ENCODE results near the gene CNPY3.
"Not testable (repeated sequence)": the region's sequence is repeated elsewhere in the genome, so short reads cannot be mapped to it uniquely, and the experiment has no call there.

CNPY3 gene

GRCh38 chr6:42952389-42952788 lies 23.1 kb downstream of the CNPY3 start:
- FAIRE-seq = no peak

GRCh38 chr6:42954405-42954804 lies 25.1 kb downstream of the CNPY3 start:
- FAIRE-seq; DNase-seq (ENCODE audit: insufficient read length, low spot score): not testable (repeated sequence)

More at GRCh38 chr6:42952389-42952788, 23.1 kb downstream of the CNPY3 start:
- no peak for TF ChIP-seq TAF1 (IDR thresholded peaks at IDR 0.05; ENCODE audit: low read depth, low read length)
- TF ChIP-seq POLR2A (IDR thresholded peaks at IDR 0.05; ENCODE audit: low read depth, low read length) = no peak
- no peak for TF ChIP-seq POLR2AphosphoS5 (IDR thresholded peaks at IDR 0.05; ENCODE audit: low read depth, low read length)
- no peak for TF ChIP-seq POU2F2 (IDR thresholded peaks at IDR 0.05; ENCODE audit: low read depth, low read length)
- TF ChIP-seq SPI1 (IDR thresholded peaks at IDR 0.05; ENCODE audit: low read depth, low read length) = no peak
- TF ChIP-seq PAX5 (IDR thresholded peaks at IDR 0.05; ENCODE audit: insufficient read depth, low read length, severe bottlenecking) = no peak
- DNase-seq (ENCODE audit: insufficient read length, low spot score) = no peak

DNA sequence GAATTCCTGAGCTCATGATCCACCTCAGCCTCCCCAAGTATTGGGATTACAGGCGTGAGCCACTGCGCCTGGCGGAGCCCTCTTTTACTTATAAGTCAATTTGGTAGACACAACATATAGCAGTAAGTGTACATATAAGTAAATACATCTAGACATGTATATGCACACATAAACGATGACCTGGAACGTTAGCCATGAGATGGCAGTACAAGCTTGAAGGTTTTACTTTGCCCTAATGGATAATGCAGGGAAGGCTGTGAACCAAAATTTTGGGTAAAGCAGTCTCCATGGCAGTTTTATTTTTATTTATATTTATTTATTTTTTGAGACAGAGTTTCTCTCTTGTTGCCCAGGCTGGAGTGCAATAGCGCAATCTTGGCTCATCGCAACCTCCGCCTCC lies 28.8 kb downstream of the CNPY3 start:
- TF ChIP-seq SPI1 (IDR thresholded peaks at IDR 0.05; ENCODE audit: low read depth, low read length) (no peak), POLR2AphosphoS5 (IDR thresholded peaks at IDR 0.05; ENCODE audit: low read depth, low read length) (no peak), POLR2A (IDR thresholded peaks at IDR 0.05; ENCODE audit: low read depth, low read length) (no peak), POU2F2 (IDR thresholded peaks at IDR 0.05; ENCODE audit: low read depth, low read length) (no peak), PAX5 (IDR thresholded peaks at IDR 0.05; ENCODE audit: insufficient read depth, low read length, severe bottlenecking) (no peak), TAF1 (IDR thresholded peaks at IDR 0.05; ENCODE audit: low read depth, low read length) (no peak)
- no peak for FAIRE-seq
- no peak for DNase-seq (ENCODE audit: insufficient read length, low spot score)

DNA sequence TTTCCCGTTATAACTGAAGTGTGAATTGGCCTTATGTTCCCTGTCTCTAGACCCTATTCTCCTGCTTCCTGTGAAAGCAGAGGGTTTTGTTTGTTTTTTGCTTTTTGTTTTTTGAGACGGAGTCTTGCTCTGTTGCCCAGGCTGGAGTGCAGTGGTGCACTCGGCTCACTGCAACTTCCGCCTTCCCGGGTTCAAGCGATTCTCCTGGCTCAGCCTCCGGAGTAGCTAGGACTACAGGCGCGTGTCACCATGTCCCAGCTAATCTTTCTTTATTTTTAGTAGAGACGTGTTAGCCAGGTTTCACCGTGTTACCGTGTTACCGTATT lies 30.6 kb downstream of the CNPY3 start:
- TF ChIP-seq TAF1 (IDR thresholded peaks at IDR 0.05; ENCODE audit: low read depth, low read length) (no peak), SPI1 (IDR thresholded peaks at IDR 0.05; ENCODE audit: low read depth, low read length) (no peak), PAX5 (IDR thresholded peaks at IDR 0.05; ENCODE audit: insufficient read depth, low read length, severe bottlenecking) (no peak), POLR2A (IDR thresholded peaks at IDR 0.05; ENCODE audit: low read depth, low read length) (no peak), POU2F2 (IDR thresholded peaks at IDR 0.05; ENCODE audit: low read depth, low read length) (no peak), POLR2AphosphoS5 (IDR thresholded peaks at IDR 0.05; ENCODE audit: low read depth, low read length) (no peak)
- DNase-seq (ENCODE audit: insufficient read length, low spot score) (no peak), FAIRE-seq (no peak)

DNA sequence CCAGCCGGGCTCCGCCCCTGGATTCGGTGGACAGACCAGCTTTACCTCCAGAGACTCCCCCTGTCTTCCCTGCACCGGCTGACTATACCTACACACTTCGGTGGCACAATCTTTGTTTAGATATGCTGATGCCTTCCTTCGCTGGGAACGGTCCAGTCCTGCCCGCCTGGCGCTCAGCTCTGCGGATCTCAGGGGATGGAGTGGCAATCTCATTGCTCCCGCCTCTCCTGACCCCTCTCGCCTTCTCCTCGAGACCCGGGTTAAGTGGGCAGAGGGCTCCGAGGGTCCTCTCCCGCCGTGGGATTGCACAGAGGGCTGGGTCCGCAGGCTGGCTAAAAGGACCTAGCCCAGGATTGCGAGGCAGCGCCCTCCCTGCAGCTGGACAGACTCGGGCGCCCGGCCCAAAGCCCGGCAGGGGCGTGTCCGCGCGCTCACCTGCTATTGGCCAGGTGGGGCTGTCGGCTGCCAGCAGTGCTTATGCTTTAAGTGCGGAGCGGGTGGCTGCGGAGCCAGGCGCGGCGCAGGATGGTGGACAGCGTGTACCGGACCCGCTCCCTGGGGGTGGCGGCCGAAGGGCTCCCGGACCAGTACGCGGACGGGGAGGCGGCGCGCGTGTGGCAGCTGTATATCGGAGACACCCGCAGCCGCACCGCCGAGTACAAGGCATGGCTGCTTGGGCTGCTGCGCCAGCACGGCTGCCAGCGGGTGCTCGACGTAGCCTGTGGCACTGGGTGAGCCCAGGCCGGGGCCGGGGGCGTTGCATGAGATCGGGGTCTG lies 31.2 kb downstream of the CNPY3 start, which contains the start of gene GNMT:
GNMT (plus strand) TSS at position 512 of the 777 bp plus-strand sequence; CDS start at position 526, 14 bp downstream.
- TF ChIP-seq SPI1 (IDR thresholded peaks at IDR 0.05; ENCODE audit: low read depth, low read length) = no peak
- peak; percentile 51 for FAIRE-seq
- DNase-seq (ENCODE audit: insufficient read length, low spot score) = no peak

DNA sequence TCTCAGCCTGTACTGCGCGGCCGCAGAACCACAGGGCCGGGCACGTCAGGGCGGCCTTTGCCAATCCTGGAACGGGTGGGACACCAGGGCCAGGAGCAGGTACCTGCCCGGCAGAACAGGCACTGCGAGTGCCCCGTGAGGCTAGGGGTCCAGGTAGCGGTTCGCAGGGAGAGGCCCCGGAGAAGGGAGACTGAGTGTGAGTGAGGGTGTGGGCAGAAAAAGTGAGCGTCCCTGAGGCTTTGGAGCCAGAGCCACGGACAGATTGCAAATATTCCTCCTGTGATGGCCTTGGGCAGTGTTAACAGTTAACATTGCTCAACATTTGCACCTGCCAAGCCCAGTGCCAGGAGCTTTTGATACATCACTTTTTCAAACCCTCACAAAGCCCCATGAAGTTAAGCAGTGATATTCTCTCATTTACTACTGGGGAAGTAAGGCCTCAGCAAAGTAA lies 31.8 kb downstream of the CNPY3 start:
- FAIRE-seq = no peak
- TF ChIP-seq POLR2A (IDR thresholded peaks at IDR 0.05; ENCODE audit: low read depth, low read length) (no peak), SPI1 (IDR thresholded peaks at IDR 0.05; ENCODE audit: low read depth, low read length) (no peak), TAF1 (IDR thresholded peaks at IDR 0.05; ENCODE audit: low read depth, low read length) (no peak), PAX5 (IDR thresholded peaks at IDR 0.05; ENCODE audit: insufficient read depth, low read length, severe bottlenecking) (no peak), POLR2AphosphoS5 (IDR thresholded peaks at IDR 0.05; ENCODE audit: low read depth, low read length) (no peak), POU2F2 (IDR thresholded peaks at IDR 0.05; ENCODE audit: low read depth, low read length) (no peak)
- DNase-seq (ENCODE audit: insufficient read length, low spot score) = no peak

DNA sequence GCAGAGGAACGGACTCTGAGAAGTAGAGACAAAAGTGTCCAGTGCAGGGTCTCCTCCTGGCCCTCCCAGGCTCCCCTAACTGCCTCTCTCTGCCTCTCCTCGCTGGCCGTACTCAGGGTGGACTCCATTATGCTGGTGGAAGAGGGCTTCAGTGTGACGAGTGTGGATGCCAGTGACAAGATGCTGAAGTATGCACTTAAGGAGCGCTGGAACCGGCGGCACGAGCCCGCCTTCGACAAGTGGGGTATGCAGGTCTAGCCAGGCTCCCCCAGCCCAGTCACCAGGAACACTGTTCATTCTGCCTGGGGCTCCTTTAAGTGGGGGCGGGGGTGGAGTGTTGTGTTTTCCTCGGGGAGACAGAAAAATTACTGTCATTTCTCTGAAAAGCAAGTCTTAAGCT lies 32.8 kb downstream of the CNPY3 start:
- DNase-seq (ENCODE audit: insufficient read length, low spot score) (no peak), FAIRE-seq (no peak)
- no peak for TF ChIP-seq TAF1 (IDR thresholded peaks at IDR 0.05; ENCODE audit: low read depth, low read length)
- no peak for TF ChIP-seq PAX5 (IDR thresholded peaks at IDR 0.05; ENCODE audit: insufficient read depth, low read length, severe bottlenecking)
- TF ChIP-seq POLR2A (IDR thresholded peaks at IDR 0.05; ENCODE audit: low read depth, low read length) = no peak
- TF ChIP-seq SPI1 (IDR thresholded peaks at IDR 0.05; ENCODE audit: low read depth, low read length) = no peak
- TF ChIP-seq POLR2AphosphoS5 (IDR thresholded peaks at IDR 0.05; ENCODE audit: low read depth, low read length) = no peak
- TF ChIP-seq POU2F2 (IDR thresholded peaks at IDR 0.05; ENCODE audit: low read depth, low read length) = no peak

DNA sequence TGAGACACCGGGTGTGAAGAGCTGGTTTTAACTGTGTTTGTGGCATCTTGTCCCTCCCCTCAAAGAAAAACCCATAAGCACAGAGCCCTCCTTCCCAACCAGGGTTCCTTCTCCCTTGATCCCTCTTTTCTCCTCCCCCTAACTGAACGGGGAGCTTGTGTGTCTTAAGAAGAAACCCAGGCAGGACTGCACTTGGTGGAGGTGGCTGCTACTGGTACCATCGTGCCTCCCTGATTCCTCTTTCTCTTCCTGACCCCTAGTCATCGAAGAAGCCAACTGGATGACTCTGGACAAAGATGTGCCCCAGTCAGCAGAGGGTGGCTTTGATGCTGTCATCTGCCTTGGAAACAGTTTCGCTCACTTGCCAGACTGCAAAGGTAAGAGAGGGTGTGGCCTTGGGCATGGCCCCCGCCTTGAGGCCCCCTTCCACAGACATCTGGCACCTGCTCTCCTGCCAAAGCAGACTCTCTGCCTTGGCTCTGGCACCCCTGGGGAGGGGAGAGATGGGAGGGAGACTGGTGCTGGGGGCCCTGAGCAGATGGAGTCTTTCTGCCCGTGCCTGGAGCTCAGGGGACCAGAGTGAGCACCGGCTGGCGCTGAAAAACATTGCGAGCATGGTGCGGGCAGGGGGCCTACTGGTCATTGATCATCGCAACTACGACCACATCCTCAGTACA lies 33.4 kb downstream of the CNPY3 start:
- FAIRE-seq = no peak
- DNase-seq (ENCODE audit: insufficient read length, low spot score) = no peak
- no peak for TF ChIP-seq POU2F2 (IDR thresholded peaks at IDR 0.05; ENCODE audit: low read depth, low read length)
- no peak for TF ChIP-seq POLR2A (IDR thresholded peaks at IDR 0.05; ENCODE audit: low read depth, low read length)

DNA sequence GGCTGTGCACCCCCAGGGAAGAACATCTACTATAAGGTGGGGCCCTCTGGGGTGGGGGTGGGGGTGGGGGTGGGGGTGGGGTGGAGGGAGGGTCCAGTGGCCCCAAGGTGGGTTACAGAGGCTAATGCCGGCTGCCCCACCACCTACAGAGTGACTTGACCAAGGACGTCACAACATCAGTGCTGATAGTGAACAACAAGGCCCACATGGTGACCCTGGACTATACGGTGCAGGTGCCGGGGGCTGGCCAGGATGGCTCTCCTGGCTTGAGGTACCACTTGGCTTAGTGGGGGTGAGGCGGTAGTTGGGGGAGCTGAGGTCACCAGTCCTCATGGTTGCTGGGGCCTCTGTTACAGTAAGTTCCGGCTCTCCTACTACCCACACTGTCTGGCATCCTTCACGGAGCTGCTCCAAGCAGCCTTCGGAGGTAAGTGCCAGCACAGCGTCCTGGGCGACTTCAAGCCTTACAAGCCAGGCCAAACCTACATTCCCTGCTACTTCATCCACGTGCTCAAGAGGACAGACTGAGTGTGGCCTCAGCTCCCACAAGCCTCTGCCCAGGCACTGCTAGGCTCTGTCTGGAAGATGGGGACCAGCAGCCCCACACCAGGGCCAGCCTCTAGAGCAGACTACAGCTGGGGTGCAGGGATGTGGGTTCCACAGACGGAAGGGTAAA lies 34.0 kb downstream of the CNPY3 start:
- TF ChIP-seq POLR2AphosphoS5 (IDR thresholded peaks at IDR 0.05; ENCODE audit: low read depth, low read length) (no peak), PAX5 (IDR thresholded peaks at IDR 0.05; ENCODE audit: insufficient read depth, low read length, severe bottlenecking) (no peak), TAF1 (IDR thresholded peaks at IDR 0.05; ENCODE audit: low read depth, low read length) (no peak), POU2F2 (IDR thresholded peaks at IDR 0.05; ENCODE audit: low read depth, low read length) (no peak), SPI1 (IDR thresholded peaks at IDR 0.05; ENCODE audit: low read depth, low read length) (no peak), POLR2A (IDR thresholded peaks at IDR 0.05; ENCODE audit: low read depth, low read length) (no peak)
- DNase-seq (ENCODE audit: insufficient read length, low spot score) (no peak), FAIRE-seq (peak; percentile 13)
